H1 (cell line): ENCODE data around the gene FOXE1. TPM values are rescaled to one million over a fixed set of nuclear protein-coding genes. Genes with fewer than 3 reads are reported as not detected.
A peak's percentile ranks its signal among the peaks of the same experiment; 100 is the strongest.

ENCODE experiments used
- CTCF ChIA-PET: fragments of 300-600 bp; sonication (Branson Sonifier 250); formaldehyde crosslinking; loops from one replicate; lab custom pipeline; 2021; ENCODE audit not compliant: partially characterized antibody; lab: Charles Lee
- POLR2A ChIA-PET: fragments of 300-600 bp; sonication (Branson Sonifier 250); formaldehyde crosslinking; loops from one replicate; lab custom pipeline; 2021; ENCODE audit warnings: inconsistent platforms; ENCODE audit not compliant: partially characterized antibody; lab: Charles Lee
- DNase-seq, 2 experiments: peaks; one replicate each; pipeline versions ENCODE4 v3.0.0 to v3.0.0-alpha.2; 2010 to 2022; ENCODE audit warnings: low spot score in 2 of 2, low read depth in 1 of 2, mixed read lengths in 1 of 2
- FAIRE-seq: peaks from 2 replicates; lab custom pipeline; 2011; peaks lifted over from hg19 to GRCh38; lab: Jason Lieb, UNC
- H2AFZ ChIP-seq: 2 replicates; pipeline ENCODE4 v1.8.1; 2012; ENCODE audit warnings: low read length, inconsistent platforms
- H2AK5ac ChIP-seq: 2 replicates; pipeline ENCODE4 v1.6.1; 2013; ENCODE audit warnings: low read depth, low read length
- H2BK120ac ChIP-seq: replicated peaks from 2 replicates; pipeline ENCODE3; 2013; ENCODE audit warnings: low read depth, low read length, inconsistent platforms
- H2BK12ac ChIP-seq: 2 replicates; pipeline ENCODE4 v1.6.1; 2013; ENCODE audit warnings: low read depth, low read length
- H2BK15ac ChIP-seq: 2 replicates; pipeline ENCODE4 v1.6.1; 2013; ENCODE audit warnings: low read length
- H2BK20ac ChIP-seq: 2 replicates; pipeline ENCODE4 v1.6.1; 2013; ENCODE audit warnings: low read length
- H2BK5ac ChIP-seq: 2 replicates; pipeline ENCODE4 v1.6.1; 2013; ENCODE audit warnings: low read depth, low read length
- H3K14ac ChIP-seq: 2 replicates; pipeline ENCODE4 v1.6.1; 2013; ENCODE audit warnings: inconsistent platforms; ENCODE audit not compliant: insufficient read length
- H3K18ac ChIP-seq: 2 replicates; pipeline ENCODE4 v1.6.1; 2013; ENCODE audit warnings: low read length; ENCODE audit errors: extremely low read depth
- H3K23ac ChIP-seq: 2 replicates; pipeline ENCODE4 v1.6.1; 2013; ENCODE audit warnings: inconsistent platforms; ENCODE audit not compliant: insufficient read length
- H3K23me2 ChIP-seq: 2 replicates; pipeline ENCODE4 v1.6.1; 2013; ENCODE audit warnings: low read depth, low read length
- H3K27ac ChIP-seq: 2 replicates; pipeline ENCODE4 v1.6.1; 2011; ENCODE audit warnings: low read depth, low read length, inconsistent platforms
- H3K27me3 ChIP-seq, 4 experiments: replicated peaks in 1 of 4; 1 replicate in 1 of 4; 2 replicates in 3 of 4; pipeline versions ENCODE4 v1.6.1 to v1.8.1; 2011 to 2013; ENCODE audit warnings: low read length in 3 of 4, mild to moderate bottlenecking in 3 of 4, inconsistent platforms in 2 of 4, mixed read lengths in 2 of 4, moderate library complexity in 1 of 4; ENCODE audit not compliant: control insufficient read depth in 3 of 4, insufficient read depth in 3 of 4; ENCODE audit errors: extremely low read depth in 1 of 4
- H3K36me3 ChIP-seq, 4 experiments: 2 replicates each; pipeline versions ENCODE4 v1.6.1 to v1.8.1; 2011 to 2013; ENCODE audit warnings: mild to moderate bottlenecking in 4 of 4, low read length in 3 of 4, moderate library complexity in 2 of 4, control low read depth in 1 of 4, inconsistent platforms in 1 of 4; ENCODE audit not compliant: insufficient read depth in 4 of 4, control insufficient read depth in 2 of 4
- H3K4ac ChIP-seq: replicated peaks from 2 replicates; pipeline ENCODE3; 2013; ENCODE audit warnings: low read length, low read depth, mixed read lengths, inconsistent platforms; ENCODE audit not compliant: insufficient read length
- H3K4me1 ChIP-seq, 4 experiments: replicated peaks in 1 of 4; 1 replicate in 1 of 4; 2 replicates in 3 of 4; pipeline versions ENCODE4 v1.6.1 to v1.8.1; 2011 to 2013; ENCODE audit warnings: low read length in 3 of 4, inconsistent platforms in 2 of 4, mixed read lengths in 1 of 4; ENCODE audit not compliant: insufficient read depth in 4 of 4, control insufficient read depth in 3 of 4
- H3K4me2 ChIP-seq, 2 experiments: 2 replicates each; pipeline versions ENCODE4 v1.6.1 to v1.8.1; 2011 to 2013; ENCODE audit warnings: low read depth in 2 of 2, low read length in 2 of 2, control low read depth in 1 of 2, inconsistent platforms in 1 of 2, mild to moderate bottlenecking in 1 of 2; ENCODE audit not compliant: insufficient read depth in 1 of 2
- H3K4me3 ChIP-seq, 4 experiments: fragments of 200-600, 300-600 bp in 1 of 4; sonication (generic), shearing (Covaris generic), sonication (Bioruptor Twin) in 1 of 4; 2 replicates each; pipeline versions ENCODE4 v1.5.1 to v1.8.1; 2011 to 2016; ENCODE audit warnings: low read length in 4 of 4, low read depth in 3 of 4, control low read depth in 2 of 4, inconsistent platforms in 2 of 4, mild to moderate bottlenecking in 2 of 4, mixed read lengths in 1 of 4, moderate library complexity in 1 of 4; ENCODE audit not compliant: insufficient read depth in 2 of 4; ENCODE audit errors: extremely low read depth in 1 of 4
- H3K56ac ChIP-seq: replicated peaks from 2 replicates; pipeline ENCODE3; 2013; ENCODE audit warnings: low read depth, mild to moderate bottlenecking, mixed read lengths, low read length, inconsistent platforms; ENCODE audit not compliant: insufficient read length
- H3K79me1 ChIP-seq: 2 replicates; pipeline ENCODE4 v1.6.1; 2013; ENCODE audit warnings: low read depth, low read length, control low read depth
- H3K79me2 ChIP-seq, 2 experiments: 2 replicates each; pipeline versions ENCODE4 v1.6.1 to v1.8.1; 2012 to 2013; ENCODE audit warnings: low read length in 2 of 2, mild to moderate bottlenecking in 2 of 2, inconsistent platforms in 1 of 2; ENCODE audit not compliant: insufficient read depth in 2 of 2, control insufficient read depth in 1 of 2
- H3K9ac ChIP-seq, 4 experiments: replicated peaks in 1 of 4; 1 replicate in 1 of 4; 2 replicates in 3 of 4; pipeline versions ENCODE4 v1.6.1 to v1.8.1; 2011 to 2013; ENCODE audit warnings: low read depth in 3 of 4, low read length in 3 of 4, control low read depth in 2 of 4, mild to moderate bottlenecking in 2 of 4, moderate library complexity in 2 of 4, inconsistent platforms in 1 of 4; ENCODE audit errors: extremely low read depth in 1 of 4
- H3K9me3 ChIP-seq, 2 experiments: 2 replicates each; pipeline versions ENCODE4 v1.6.1 to v1.8.1; 2012 to 2013; ENCODE audit warnings: mild to moderate bottlenecking in 2 of 2, moderate library complexity in 2 of 2, control low read depth in 1 of 2, inconsistent platforms in 1 of 2, low read depth in 1 of 2, low read length in 1 of 2, mixed read lengths in 1 of 2; ENCODE audit not compliant: insufficient read depth in 2 of 2
- H4K20me1 ChIP-seq, 2 experiments: replicated peaks in 1 of 2; 2 replicates each; pipeline versions ENCODE3 to v1.8.1; 2011 to 2013; ENCODE audit warnings: inconsistent platforms in 2 of 2, low read length in 2 of 2, mild to moderate bottlenecking in 1 of 2; ENCODE audit not compliant: insufficient read depth in 2 of 2, control insufficient read depth in 1 of 2
- H4K5ac ChIP-seq: 2 replicates; pipeline ENCODE4 v1.6.1; 2013; ENCODE audit warnings: low read length, low read depth, mixed read lengths, inconsistent platforms; ENCODE audit not compliant: insufficient read length
- H4K8ac ChIP-seq: 2 replicates; pipeline ENCODE4 v1.8.0; 2013; ENCODE audit warnings: mild to moderate bottlenecking, moderate library complexity, low read length, inconsistent platforms; ENCODE audit not compliant: insufficient read depth; ENCODE audit errors: extremely low read depth
- H4K91ac ChIP-seq: replicated peaks from 2 replicates; pipeline ENCODE3; 2013; ENCODE audit warnings: low read length, mixed read lengths, inconsistent platforms; ENCODE audit not compliant: insufficient read length
- ASH2L ChIP-seq: fragments of 200-600, 300-600 bp; sonication (generic); IDR thresholded peaks from one replicate; pipeline ENCODE4 v1.7.1; 2017; ENCODE audit warnings: low read length
- EGR1 ChIP-seq: IDR thresholded peaks from 2 replicates; pipeline ENCODE4 v1.6.1; 2011; ENCODE audit warnings: low read depth, low read length, borderline replicate concordance
- EZH2 ChIP-seq: fragments of 200-600 bp; sonication (generic); IDR thresholded peaks from 2 replicates; pipeline ENCODE4 v1.7.1; 2012; ENCODE audit warnings: low read depth, mild to moderate bottlenecking, moderate library complexity, low read length, inconsistent platforms; ENCODE audit not compliant: severe bottlenecking
- GTF2F1 ChIP-seq: IDR thresholded peaks from 2 replicates; pipeline ENCODE4 v1.6.1; 2012; ENCODE audit warnings: low read depth, low read length, improper control_type of control experiment, borderline replicate concordance
- JUND ChIP-seq: IDR thresholded peaks from 2 replicates; pipeline ENCODE4 v1.6.1; 2011; ENCODE audit warnings: mild to moderate bottlenecking, improper control_type of control experiment, low read length
- POLR2A ChIP-seq, 2 experiments: IDR thresholded peaks; 1 replicate in 1 of 2; 2 replicates in 1 of 2; pipeline ENCODE4 v1.6.1; 2011; ENCODE audit warnings: low read depth in 2 of 2, low read length in 2 of 2, mild to moderate bottlenecking in 2 of 2; ENCODE audit errors: control extremely low read depth in 1 of 2
- TBP ChIP-seq: IDR thresholded peaks from 2 replicates; pipeline ENCODE4 v1.6.1; 2011; ENCODE audit warnings: low read depth, low read length, improper control_type of control experiment
- WGBS, 2 experiments: shearing (Covaris generic) in 1 of 2; methylation state at CpG; one replicate each; pipeline versions ENCODE4 v1.1.6 to v1.1.7; 2013 to 2015; ENCODE audit warnings: low lambda C conversion rate in 2 of 2, mixed read lengths in 2 of 2, inconsistent platforms in 1 of 2, low coverage in 1 of 2, missing lambda C conversion rate in 1 of 2; ENCODE audit not compliant: insufficient replicate concordance in 2 of 2, insufficient coverage in 1 of 2, insufficient read length in 1 of 2; ENCODE audit errors: extremely low coverage in 1 of 2, missing lambda C conversion rate in 1 of 2; 5-methylcytosine and 5-hydroxymethylcytosine counted together
- long read RNA-seq, 2 experiments: library from RNA in 1 of 2; library from capped mRNA in 1 of 2; stranded (forward); transcript quantifications; one replicate each; pipeline ENCODE4 v2.0.0, GENCODE V29; 2021; ENCODE audit warnings: inconsistent platforms in 1 of 2
- polyA minus RNA-seq, 3 experiments: library from RNA; depleted of rRNA, polyadenylated mRNA; stranded (reverse); fragments of >200 nt; gene quantifications; 1 replicate in 2 of 3; 2 replicates in 1 of 3; pipeline ENCODE4 v1.2.3, GENCODE V29; 2011
- polyA plus RNA-seq, 7 experiments: library from polyadenylated mRNA; depleted of rRNA in 3 of 7; stranded (reverse) in 5 of 7; unstranded in 2 of 7; fragments of >200 nt in 5 of 7; fragments of 200-250 nt in 2 of 7; gene quantifications; 1 replicate in 5 of 7; 2 replicates in 1 of 7; 4 replicates in 1 of 7; pipeline versions ENCODE4 v1.2.1 to v1.2.3, GENCODE V29; 2011 to 2013; ENCODE audit warnings: missing spikeins in 2 of 7, mixed read lengths in 2 of 7
- total RNA-seq: library from RNA; stranded (reverse); fragmentation: NEBNext Ultra II Directional; extraction: Animal tissue kit (Norgen Biotek cat#: 25700); gene quantifications from 2 replicates; pipeline ENCODE4 v1.2.1, GENCODE V29; 2021
- TF ChIP-seq, protein P1 (sequence below): IDR thresholded peaks from 2 replicates; pipeline ENCODE4 v1.6.1; 2012; ENCODE audit warnings: inconsistent platforms
- TF ChIP-seq, protein P2 (sequence below): IDR thresholded peaks from 2 replicates; pipeline ENCODE4 v1.6.1; 2012; ENCODE audit warnings: inconsistent platforms

Gene FOXE1
- not detected in 2 replicates for total RNA-seq
- 0.03 TPM in 2 replicates for polyA plus RNA-seq (2011; rRNA removed)
- polyA plus RNA-seq (2011; cell fraction: cytosol; rRNA removed) = 0.03 TPM
- not detected for polyA plus RNA-seq (2011; cell fraction: nucleus; rRNA removed)
- not detected in 4 replicates for polyA plus RNA-seq (2012, experiment 1 of 2)
- 0.07 TPM for polyA plus RNA-seq (2012, experiment 2 of 2)
- polyA plus RNA-seq (2013, experiment 1 of 2) = 0.04 TPM
- 0.04 TPM for polyA plus RNA-seq (2013, experiment 2 of 2)
- 0.03 and 0.05 TPM in 2 replicates for polyA minus RNA-seq (2011; rRNA and poly(A)+ RNA removed)
- polyA minus RNA-seq (2011; cell fraction: cytosol; rRNA and poly(A)+ RNA removed) = not detected
- polyA minus RNA-seq (2011; cell fraction: nucleus; rRNA and poly(A)+ RNA removed) = not detected
- long read RNA-seq, experiment 1 = 0 reads
- long read RNA-seq, experiment 2 = 0 reads

DNA sequence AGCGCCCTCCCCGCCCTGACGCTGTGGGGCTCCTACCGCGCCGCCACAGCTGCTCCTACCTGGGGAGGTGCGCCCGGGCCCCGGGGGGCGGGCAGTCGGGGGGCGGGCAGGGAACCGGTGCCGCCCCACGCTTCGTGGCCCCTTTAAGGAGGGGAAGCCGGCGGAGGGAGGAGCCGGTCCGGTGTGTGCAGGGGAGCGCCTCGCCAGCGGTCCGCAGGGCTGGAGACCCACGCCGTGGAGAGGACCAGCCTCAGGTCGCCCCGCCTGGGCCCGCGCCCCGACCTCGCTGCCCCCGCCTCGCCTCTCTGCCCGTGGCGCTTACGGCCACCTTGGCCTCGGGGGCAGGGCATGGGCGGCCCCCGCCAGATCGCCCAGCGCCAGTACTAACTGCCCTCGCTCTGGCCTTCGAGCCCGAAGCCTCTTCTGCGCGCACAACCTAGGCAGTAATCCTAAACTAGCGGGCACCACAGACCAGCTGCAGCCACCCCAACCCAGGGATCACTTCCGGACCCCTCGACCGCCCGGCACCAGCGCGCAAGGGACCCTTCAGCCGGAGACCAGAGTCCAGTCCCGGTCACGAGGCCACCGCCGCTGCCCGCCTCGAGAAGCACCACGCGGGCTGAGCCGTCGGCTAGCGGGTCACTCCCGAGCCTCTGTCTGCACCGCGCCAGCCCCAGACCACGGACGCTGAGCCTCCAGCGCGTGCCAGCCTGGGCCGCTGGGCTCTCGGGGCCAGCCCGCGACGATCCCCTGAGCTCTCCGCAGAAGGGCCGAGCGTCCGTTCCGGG is at the start of gene FOXE1:
Gene FOXE1 (plus strand): TSS at position 171 of the 788 bp plus-strand sequence. CDS start 689 bp downstream, outside the sequence.
- no peak within 1 kb of the TSS; the same call in none of the 2 replicates for H3K18ac ChIP-seq
- no peak within 1 kb of the TSS for H2BK5ac ChIP-seq
- no peak within 1 kb of the TSS for H2BK12ac ChIP-seq
- H3K79me1 ChIP-seq = no peaks in the 10 kb centered on the region
- no peak within 1 kb of the TSS for H3K4ac ChIP-seq
- no peak within 1 kb of the TSS for H3K9ac ChIP-seq
- H3K27ac ChIP-seq = no peak within 1 kb of the TSS
- no peaks in the 10 kb centered on the region for H3K9me3 ChIP-seq
- H4K5ac ChIP-seq = no peak within 1 kb of the TSS
- peaks cover 17 to 33% of the 10 kb centered on the region in 2 experiments for H4K20me1 ChIP-seq
- no peak within 1 kb of the TSS; the same call in 1 of the 2 replicates for H2BK15ac ChIP-seq
- H4K91ac ChIP-seq = no peak within 1 kb of the TSS
- H3K27me3 ChIP-seq = peaks cover 98 to 100% (median 99%) of the 10 kb centered on the region in 4 experiments
- peak within 1 kb of the TSS; percentile 29; the same call in 1 of the 2 replicates for H2AFZ ChIP-seq
- no peak for FAIRE-seq
- H3K4me2 ChIP-seq = peak within 1 kb of the TSS; percentile 72
- H3K36me3 ChIP-seq = peaks cover 0 to 9% (median 0%) of the 10 kb centered on the region in 4 experiments; a peak in 1 of 8 replicates
- H2BK20ac ChIP-seq = no peak within 1 kb of the TSS
- CTCF ChIA-PET = interaction anchor here (0.7 to 1.8 kb wide), 3 partner anchors 19 to 120 kb away, joined by 3 to 6 read pairs (median 4); no protein-coding TSS in a partner anchor
- peaks cover 17% of the 10 kb centered on the region; the same call in 1 of the 2 replicates for H3K23me2 ChIP-seq
- peak within 1 kb of the TSS; percentile 68; the same call in 1 of the 2 replicates for H4K8ac ChIP-seq
- H3K79me2 ChIP-seq = no peaks in the 10 kb centered on the region
- peaks cover 10 to 43% (median 24%) of the 10 kb centered on the region in 4 experiments for H3K4me1 ChIP-seq
- H3K56ac ChIP-seq = no peak within 1 kb of the TSS
- H3K4me3 ChIP-seq = peak within 1 kb of the TSS; percentile 25 to 59 (median 42)
- H3K14ac ChIP-seq = no peak within 1 kb of the TSS
- WGBS, 2 experiments = 4% methylated on average over 46 of the region's 83 CpGs; no CpG with 5 or more reads in 1 of the 2 experiments
- no peak within 1 kb of the TSS for H2BK120ac ChIP-seq
- H3K23ac ChIP-seq = no peak within 1 kb of the TSS
- POLR2A ChIA-PET = no interaction called here
- no peak within 1 kb of the TSS for H2AK5ac ChIP-seq
- DNase-seq = peak in 1 of 2 experiments; percentile 81
- TF ChIP-seq, protein P1, sequence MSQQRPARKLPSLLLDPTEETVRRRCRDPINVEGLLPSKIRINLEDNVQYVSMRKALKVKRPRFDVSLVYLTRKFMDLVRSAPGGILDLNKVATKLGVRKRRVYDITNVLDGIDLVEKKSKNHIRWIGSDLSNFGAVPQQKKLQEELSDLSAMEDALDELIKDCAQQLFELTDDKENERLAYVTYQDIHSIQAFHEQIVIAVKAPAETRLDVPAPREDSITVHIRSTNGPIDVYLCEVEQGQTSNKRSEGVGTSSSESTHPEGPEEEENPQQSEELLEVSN = peak; percentile 51
- TF ChIP-seq EGR1 (no peak), TBP (no peak), POLR2A (IDR thresholded peaks at IDR 0.05; ENCODE audit: control extremely low read depth in 1 of 2, low read depth in 2 of 2, low read length in 2 of 2) (no peak), EZH2 (peak; percentile 67), JUND (no peak), ASH2L (peak; percentile 4), GTF2F1 (no peak)
- TF ChIP-seq, protein P2, sequence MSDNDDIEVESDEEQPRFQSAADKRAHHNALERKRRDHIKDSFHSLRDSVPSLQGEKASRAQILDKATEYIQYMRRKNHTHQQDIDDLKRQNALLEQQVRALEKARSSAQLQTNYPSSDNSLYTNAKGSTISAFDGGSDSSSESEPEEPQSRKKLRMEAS = peak; percentile 56; the same call in 1 of the 2 replicates
